Lower leg skin (tissue), 3 donors: ENCODE data around the gene FGD4.

Source experiments
- POLR2A ChIP-seq, 2 donors: fragments of 450-650 bp; IDR thresholded peaks; one replicate each; pipeline ENCODE4 v1.6.1; 2016 to 2017; ENCODE audit warnings: antibody characterized with exemption in 2 of 2, mild to moderate bottlenecking in 1 of 2, moderate library complexity in 1 of 2
- TF ChIP-seq, protein P1 (sequence below), 3 donors: fragments of 450-650 bp; IDR thresholded peaks; one replicate each; pipeline ENCODE4 v1.5.1; 2016; ENCODE audit warnings: antibody characterized with exemption in 3 of 3, mild to moderate bottlenecking in 3 of 3, moderate library complexity in 2 of 3

GRCh38 chr12:32402170-32402569, 2.8 kb downstream of the FGD4 start:
- TF ChIP-seq, protein P1, sequence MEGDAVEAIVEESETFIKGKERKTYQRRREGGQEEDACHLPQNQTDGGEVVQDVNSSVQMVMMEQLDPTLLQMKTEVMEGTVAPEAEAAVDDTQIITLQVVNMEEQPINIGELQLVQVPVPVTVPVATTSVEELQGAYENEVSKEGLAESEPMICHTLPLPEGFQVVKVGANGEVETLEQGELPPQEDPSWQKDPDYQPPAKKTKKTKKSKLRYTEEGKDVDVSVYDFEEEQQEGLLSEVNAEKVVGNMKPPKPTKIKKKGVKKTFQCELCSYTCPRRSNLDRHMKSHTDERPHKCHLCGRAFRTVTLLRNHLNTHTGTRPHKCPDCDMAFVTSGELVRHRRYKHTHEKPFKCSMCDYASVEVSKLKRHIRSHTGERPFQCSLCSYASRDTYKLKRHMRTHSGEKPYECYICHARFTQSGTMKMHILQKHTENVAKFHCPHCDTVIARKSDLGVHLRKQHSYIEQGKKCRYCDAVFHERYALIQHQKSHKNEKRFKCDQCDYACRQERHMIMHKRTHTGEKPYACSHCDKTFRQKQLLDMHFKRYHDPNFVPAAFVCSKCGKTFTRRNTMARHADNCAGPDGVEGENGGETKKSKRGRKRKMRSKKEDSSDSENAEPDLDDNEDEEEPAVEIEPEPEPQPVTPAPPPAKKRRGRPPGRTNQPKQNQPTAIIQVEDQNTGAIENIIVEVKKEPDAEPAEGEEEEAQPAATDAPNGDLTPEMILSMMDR (IDR thresholded peaks at IDR 0.05), result no peak
- TF ChIP-seq POLR2A (IDR thresholded peaks at IDR 0.05), result no peak
